HG03558 (cell line): ENCODE results near the gene GTF2H1.
"Not testable (repeated sequence)": the region's sequence is repeated elsewhere in the genome, so short reads cannot be mapped to it uniquely, and the experiment has no call there.

Experiments used
- ATAC-seq: cut with Tn5 transposase; IDR thresholded peaks from one replicate; pipeline ENCODE4 v1.9.1; 2021; ENCODE audit warnings: moderate number of reproducible peaks; ENCODE audit not compliant: unreplicated experiment; ENCODE audit errors: extremely low read depth

The GTF2H1 gene

GRCh38 chr11:18315893-18316292 is 6.5 kb upstream of the GTF2H1 start:
- ATAC-seq: no peak

DNA sequence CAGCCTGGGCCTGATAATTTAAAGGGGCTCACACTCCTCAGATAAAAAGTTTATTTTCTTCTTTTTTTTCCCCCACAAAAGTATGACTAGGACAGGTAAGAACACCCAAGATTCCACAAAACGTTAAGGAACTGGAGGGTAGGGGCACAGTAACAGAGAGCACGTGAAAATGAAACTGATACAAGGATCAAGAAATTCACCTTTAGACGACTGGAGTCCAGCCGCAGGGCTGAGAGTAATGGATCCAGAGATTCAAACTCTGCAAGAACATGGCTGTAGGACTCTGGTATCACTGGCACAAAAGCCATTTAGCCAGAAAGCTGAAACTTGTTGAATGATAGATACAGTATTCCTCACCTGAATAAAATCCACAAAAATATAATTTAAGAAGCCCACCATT is 4.8 kb upstream of the GTF2H1 start:
- ATAC-seq: no peak

DNA sequence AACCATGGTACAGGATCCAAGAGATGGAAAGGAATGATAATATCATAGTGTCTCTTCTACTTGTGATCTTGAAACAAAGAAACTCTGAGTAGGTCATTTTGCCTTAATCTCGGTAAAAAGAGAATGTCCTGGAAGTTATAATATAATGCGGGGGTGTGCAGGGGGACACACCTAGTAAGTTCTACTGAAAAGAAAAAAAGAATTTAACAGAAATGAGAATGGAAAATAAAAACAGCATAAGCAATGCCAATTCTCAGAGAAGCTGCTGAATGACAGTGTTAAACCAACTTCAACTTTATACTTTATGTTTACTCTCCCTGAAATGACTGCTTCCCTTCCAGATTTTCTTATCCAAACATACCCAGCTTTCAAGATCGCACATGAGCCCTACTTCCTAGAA is 2.5 kb upstream of the GTF2H1 start:
- no peak for ATAC-seq

- ATAC-seq: no peak
These were observed 1.8 kb upstream of the GTF2H1 start for GRCh38 chr11:18320617-18321016.

GRCh38 chr11:18321578-18321968 is 794 bp upstream of the GTF2H1 start:
- no peak for ATAC-seq

- ATAC-seq: no peak
These were observed 627 bp downstream of the GTF2H1 start for GRCh38 chr11:18322818-18323570.

- ATAC-seq: not testable (repeated sequence)
These were observed 1.5 kb downstream of the GTF2H1 start for GRCh38 chr11:18323881-18324280.

GRCh38 chr11:18324381-18324780 is 2.0 kb downstream of the GTF2H1 start:
- ATAC-seq: no peak

GRCh38 chr11:18329196-18329870 is 7.0 kb downstream of the GTF2H1 start:
- ATAC-seq: no peak

DNA sequence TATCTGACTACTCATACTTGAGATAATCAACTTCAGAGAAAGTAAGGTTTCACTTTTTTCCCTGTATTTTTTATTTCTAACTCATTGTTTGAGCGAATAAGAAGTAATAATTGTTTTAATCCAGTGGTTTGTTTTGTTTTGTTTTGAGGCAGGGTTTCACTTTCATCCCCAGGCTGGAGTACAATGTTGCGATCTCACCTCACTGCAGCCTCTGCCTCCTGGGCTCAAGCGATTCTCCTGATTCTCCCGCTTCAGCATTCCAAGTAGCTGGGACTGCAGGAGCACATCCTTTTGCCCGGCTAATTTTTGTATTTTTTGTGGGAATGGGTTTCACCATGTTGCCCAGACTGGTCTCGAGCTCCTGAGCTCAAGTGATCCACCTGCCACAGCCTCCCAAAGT is 8.6 kb downstream of the GTF2H1 start:
- ATAC-seq: no peak

GRCh38 chr11:18332302-18332701 is 9.9 kb downstream of the GTF2H1 start:
- no peak for ATAC-seq

- no peak for ATAC-seq
These were observed 10.5 kb downstream of the GTF2H1 start for GRCh38 chr11:18332891-18333290.

DNA sequence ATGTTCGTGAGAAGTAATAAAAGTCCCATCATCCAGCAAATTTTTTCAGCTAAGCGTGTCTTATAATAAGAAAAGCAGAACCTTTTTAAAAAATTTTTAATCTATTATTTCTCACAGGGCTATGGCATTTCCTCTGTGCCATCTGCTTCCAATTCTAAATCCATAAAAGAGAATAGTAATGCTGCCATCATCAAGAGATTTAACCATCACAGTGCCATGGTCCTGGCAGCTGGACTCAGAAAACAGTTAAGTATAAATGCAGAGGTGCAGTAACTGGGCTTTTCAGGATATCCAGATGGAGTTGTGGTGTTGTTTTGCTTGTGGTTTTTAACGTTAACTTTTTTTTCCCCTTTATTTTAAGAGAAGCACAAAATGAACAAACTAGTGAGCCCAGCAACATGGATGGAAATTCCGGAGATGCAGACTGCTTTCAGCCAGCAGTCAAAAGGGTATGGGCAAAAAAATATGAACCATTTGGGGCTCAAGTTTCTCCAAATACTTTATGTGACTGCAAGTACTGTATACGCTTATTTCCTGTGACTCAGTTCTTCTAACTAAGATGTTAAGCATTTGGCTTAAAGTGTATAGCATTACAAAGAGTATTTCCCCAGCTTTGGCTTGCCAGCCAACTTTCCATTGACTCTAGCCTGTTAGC is 25.2 kb downstream of the GTF2H1 start:
- ATAC-seq: no peak

DNA sequence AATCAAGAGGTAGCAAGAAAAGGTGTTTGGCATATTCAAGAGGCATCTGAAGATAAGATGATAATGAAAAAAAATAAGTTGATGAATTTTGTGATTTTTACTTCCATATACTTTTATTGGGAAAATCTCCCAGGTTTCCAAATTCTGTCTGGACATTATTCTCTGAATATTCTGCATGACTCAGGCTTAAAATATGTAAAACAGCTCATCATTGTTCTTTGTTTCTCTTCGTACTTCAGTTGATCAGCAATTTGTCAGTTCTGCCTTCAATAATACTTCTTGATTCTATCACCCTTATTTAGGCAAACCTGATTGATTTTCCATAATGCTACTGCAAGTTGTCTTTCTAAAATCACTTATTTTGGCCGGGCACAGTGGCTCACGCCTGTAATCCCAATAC is 30.2 kb downstream of the GTF2H1 start:
- ATAC-seq: no peak

DNA sequence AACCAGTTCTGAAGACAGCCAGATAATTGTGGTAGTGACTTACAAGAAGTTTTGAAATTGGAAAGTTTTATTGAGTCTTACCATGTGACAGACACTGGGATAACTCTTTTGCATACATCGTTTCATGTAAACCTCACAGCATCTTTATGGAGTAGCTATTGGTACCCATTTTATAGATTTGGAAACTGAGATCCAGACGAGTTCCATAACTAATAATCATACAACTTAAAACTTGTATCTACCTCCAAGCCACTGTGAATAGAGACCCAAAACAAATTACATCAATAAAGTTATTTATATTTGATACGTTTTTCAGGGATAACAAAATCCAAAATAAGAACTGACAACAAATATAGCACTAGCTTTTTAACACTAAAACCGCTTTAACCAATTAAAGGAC is 36.3 kb downstream of the GTF2H1 start:
- no peak for ATAC-seq

DNA sequence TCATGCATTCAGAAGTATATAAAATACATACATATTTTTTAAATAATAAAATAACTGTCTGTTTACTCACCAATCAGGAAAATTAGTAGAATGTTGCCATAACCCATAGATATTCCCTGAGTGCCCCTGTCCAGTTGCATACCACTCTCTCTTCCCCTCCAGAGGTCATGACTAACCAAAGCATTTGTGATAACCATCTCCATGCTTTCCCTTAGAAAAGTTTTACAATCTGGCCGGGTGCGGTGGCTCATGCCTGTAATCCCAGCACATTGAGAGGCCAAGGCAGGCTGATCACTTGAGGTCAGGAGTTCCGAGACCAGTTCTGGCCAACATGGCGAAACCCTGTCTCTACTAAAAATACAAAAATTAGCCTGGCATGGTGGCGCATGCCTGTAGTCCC is 38.8 kb downstream of the GTF2H1 start:
- ATAC-seq: no peak

- no peak for ATAC-seq
These were observed 42.2 kb downstream of the GTF2H1 start for GRCh38 chr11:18364495-18365073.

DNA sequence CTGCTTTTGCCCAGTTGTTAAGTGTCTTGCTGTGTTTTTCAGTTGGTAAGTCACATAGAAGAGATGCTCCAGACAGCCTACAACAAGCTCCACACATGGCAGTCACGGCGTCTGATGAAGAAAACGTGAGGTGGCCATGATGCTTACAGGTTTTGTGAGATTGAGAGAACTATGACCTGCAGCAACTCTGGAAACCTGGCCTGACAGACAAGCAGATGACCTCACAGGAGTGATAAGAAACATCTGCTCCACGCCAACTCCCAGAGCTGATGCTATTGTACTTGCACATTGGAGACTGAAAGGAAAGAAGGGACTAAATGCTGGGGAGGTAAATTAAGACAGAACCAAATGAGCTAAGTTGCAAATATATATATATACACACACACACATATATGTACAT is 43.4 kb downstream of the GTF2H1 start:
- ATAC-seq: no peak

- ATAC-seq: no peak
These were observed 43.9 kb downstream of the GTF2H1 start for GRCh38 chr11:18366286-18366685.

GRCh38 chr11:18367431-18367830 is 45.1 kb downstream of the GTF2H1 start:
- no peak for ATAC-seq

DNA sequence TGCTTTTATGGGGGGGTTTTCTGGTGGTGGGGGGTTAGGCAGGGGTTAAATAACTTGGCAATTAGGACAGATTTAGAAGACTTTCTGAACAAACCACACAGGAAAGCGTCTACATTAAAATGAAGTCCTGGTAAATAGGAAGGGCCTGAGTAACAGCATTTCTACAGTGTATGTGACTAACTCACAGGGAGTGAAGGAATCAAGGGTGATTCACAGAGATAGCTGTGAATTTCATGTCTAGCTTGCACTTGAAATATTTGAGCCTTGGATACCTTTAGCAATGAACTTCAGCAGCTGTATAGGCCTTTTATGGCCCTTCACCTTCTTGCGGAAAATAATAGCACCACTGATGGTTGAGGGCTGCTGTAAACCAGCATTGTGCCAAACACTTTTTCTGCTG is 45.9 kb downstream of the GTF2H1 start:
- ATAC-seq: no peak
